ENCODE results near the gene COTL1.

Gene COTL1

DNA sequence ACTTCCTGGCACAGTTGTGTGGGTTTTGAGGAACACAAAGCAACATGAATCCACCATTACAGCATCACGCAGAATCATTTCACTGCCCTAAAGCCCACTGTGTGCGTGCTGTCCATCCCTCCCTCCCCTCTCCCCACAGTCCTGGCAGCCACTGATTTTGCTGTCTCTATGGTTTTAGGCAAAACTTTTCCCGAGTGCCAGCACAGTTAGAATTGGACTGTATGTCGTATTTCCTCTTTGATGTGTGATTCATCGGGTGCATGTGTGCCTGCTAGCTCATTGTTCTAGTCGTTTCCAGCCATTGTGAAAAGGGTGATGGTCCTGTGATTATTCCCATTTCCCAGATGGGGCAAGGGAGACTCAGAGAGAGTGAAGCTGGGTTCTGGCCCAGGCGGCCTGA lies 43.1 kb upstream of the COTL1 start:
- FAIRE-seq (no peak), DNase-seq (ENCODE audit: insufficient read length, low spot score) (no peak)
- TF ChIP-seq CTCF (IDR thresholded peaks at IDR 0.05; ENCODE audit: insufficient read depth, missing control alignments) = no peak

DNA sequence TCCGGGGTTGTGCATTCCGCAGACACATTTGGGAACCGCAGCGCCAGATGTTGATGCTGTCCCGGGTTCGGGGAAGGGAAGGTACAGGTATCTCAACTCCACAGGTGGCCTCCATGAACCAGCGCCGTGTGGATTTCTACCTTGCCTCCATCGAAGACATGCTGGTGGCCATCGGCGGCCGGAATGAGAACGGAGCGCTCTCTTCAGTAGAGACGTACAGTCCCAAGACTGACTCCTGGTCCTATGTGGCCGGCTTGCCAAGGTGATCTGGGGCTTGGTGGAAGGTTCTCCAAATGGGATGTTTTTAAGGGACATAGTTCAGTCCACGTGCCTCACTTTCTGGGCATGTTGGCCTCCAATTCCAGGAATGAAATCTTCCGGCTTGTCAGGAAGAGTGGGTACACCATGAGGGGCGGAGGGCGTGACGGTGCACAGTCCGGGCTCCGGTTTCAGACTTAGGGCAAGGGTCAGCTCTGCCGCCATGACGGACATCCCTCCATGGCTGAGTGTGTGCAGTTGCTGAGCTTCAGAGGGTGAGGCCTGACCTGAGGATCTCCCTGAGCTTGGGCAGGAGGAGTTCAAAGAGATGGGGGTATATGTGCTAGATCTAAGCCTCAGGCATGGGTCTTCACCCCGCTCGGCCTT lies 41.9 kb upstream of the COTL1 start:
- no peak for DNase-seq (ENCODE audit: insufficient read length, low spot score)
- TF ChIP-seq CTCF (IDR thresholded peaks at IDR 0.05; ENCODE audit: insufficient read depth, missing control alignments) = no peak
- FAIRE-seq = no peak

DNA sequence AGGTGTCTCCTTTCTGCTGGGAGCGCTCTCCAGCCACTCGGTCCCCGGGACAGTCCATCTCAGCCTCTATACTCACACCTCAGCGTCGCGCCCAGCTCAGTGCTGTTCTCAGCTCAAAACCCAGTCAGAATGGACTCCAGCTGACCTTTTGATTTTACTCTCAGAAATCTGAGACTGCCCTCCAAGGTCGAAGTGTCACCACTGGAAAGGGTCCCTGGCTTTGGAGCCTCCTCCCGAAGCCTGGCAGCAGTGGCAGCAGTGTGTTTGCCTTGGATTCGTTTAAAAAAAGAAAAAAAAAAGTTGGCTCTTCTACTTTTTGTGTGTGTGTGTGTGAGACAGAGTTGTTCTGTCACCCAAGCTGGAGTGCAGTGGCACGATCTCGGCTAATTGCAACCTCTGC lies 40.8 kb upstream of the COTL1 start:
- FAIRE-seq (no peak), DNase-seq (ENCODE audit: insufficient read length, low spot score) (no peak)
- no peak for TF ChIP-seq CTCF (IDR thresholded peaks at IDR 0.05; ENCODE audit: insufficient read depth, missing control alignments)

DNA sequence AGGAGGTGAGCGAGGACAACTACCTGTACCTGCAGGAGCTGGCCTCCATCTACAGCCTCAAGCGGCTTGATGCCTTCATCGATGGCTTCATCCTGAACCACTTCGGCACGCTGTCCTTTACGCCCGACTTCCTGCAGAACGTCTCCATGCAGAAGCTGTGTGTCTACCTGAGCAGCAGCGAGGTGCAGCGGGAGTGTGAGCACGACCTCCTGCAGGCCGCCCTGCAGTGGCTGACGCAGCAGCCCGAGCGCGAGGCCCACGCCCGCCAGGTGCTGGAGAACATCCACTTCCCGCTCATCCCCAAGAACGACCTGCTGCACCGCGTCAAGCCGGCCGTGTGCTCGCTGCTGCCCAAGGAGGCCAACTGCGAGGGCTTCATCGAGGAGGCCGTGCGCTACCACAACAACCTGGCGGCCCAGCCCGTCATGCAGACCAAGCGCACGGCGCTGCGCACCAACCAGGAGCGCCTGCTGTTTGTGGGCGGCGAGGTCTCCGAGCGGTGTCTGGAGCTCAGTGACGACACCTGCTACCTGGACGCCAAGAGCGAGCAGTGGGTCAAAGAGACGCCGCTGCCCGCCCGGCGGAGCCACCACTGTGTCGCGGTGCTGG lies 39.5 kb upstream of the COTL1 start:
- DNase-seq (ENCODE audit: insufficient read length, low spot score) = no peak
- no peak for FAIRE-seq
- no peak for TF ChIP-seq CTCF (IDR thresholded peaks at IDR 0.05; ENCODE audit: insufficient read depth, missing control alignments)

GRCh38 chr16:84656649-84657048 lies 38.8 kb upstream of the COTL1 start:
- FAIRE-seq (no peak), DNase-seq (ENCODE audit: insufficient read length, low spot score) (no peak)
- no peak for TF ChIP-seq CTCF (IDR thresholded peaks at IDR 0.05; ENCODE audit: insufficient read depth, missing control alignments)

DNA sequence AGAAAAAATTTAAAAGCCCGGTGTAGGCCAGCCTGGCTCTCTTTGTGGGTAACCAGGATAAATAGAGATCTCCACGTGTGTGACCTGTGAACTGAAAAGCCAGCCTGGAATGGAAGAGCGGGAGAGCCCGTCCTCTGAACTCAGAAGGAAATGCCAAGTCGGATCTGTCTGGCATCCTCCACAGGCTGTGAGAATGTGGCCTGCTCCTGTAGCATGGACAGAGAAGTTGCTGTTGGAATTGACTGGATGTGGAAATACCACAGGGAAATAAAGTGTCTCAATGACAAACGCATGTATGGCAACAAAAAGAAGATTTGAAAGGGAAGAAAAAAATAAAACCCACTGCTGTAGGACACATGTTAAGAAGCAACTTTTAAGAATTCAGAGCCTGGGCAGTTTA lies 37.1 kb upstream of the COTL1 start:
- no peak for TF ChIP-seq CTCF (IDR thresholded peaks at IDR 0.05; ENCODE audit: insufficient read depth, missing control alignments)
- DNase-seq (ENCODE audit: insufficient read length, low spot score) (no peak), FAIRE-seq (no peak)

DNA sequence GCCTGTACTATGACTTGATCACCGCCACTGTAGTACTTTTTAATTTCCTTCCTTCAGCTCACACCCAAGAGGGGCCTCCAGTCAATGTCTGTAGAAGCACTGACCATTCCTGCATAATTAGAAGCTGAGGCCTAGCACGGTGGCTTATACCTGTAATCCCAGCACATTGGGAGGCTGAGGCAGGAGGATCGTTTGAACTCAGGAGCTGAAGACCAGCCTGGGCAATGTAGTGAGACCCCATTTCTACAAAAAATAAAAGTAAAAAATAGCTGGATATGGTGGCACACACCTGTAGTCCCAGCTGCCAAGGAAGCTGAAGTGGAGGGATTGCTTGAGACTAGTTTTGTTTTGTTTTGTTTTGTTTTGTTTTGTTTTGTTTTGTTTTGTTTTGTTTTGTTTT lies 36.4 kb upstream of the COTL1 start:
- FAIRE-seq (no peak), DNase-seq (ENCODE audit: insufficient read length, low spot score) (no peak)
- TF ChIP-seq CTCF (IDR thresholded peaks at IDR 0.05; ENCODE audit: insufficient read depth, missing control alignments) = no peak

Data from D721Med (cell line).